Vagina (tissue), 2 donors: ENCODE data around the gene HSD17B4.

ENCODE experiments used
- CTCF ChIP-seq, 3 experiments: fragments of 450-650 bp in 2 of 3; fragments of 200-600 bp in 1 of 3; sonication (generic) in 1 of 3; IDR thresholded peaks; one replicate each; pipeline ENCODE4 v1.5.1; 2017 to 2019; ENCODE audit warnings: antibody characterized with exemption in 3 of 3, mild to moderate bottlenecking in 2 of 3, moderate library complexity in 2 of 3
- POLR2A ChIP-seq, 2 donors: fragments of 450-650 bp; IDR thresholded peaks; one replicate each; pipeline ENCODE4 v1.6.1; 2017; ENCODE audit warnings: antibody characterized with exemption in 2 of 2, mild to moderate bottlenecking in 2 of 2, moderate library complexity in 2 of 2

GRCh38 chr5:119404033-119404432, 48.3 kb upstream of the HSD17B4 start:
- TF ChIP-seq CTCF (IDR thresholded peaks at IDR 0.05) = no peak
- TF ChIP-seq POLR2A (IDR thresholded peaks at IDR 0.05) = no peak
